Cardiac muscle cell (in vitro differentiated cells and primary cell): Measurements from ENCODE around the gene TNFSF12. TPM values are rescaled to one million over a fixed set of nuclear protein-coding genes. Genes with fewer than 3 reads are reported as not detected.

Experiments used
- DNase-seq, 2 donors: peaks; one replicate each; pipeline versions ENCODE4 v3.0.0 to v3.0.0-alpha.2; 2010 to 2017; ENCODE audit warnings: low read depth in 1 of 2, low spot score in 1 of 2
- H3K27ac ChIP-seq: fragments of 200-600 bp; sonication (generic); 2 replicates; pipeline ENCODE4 v1.5.1; 2016
- H3K27me3 ChIP-seq: fragments of 200-600 bp; sonication (generic); 2 replicates; pipeline ENCODE4 v1.6.0; 2016; ENCODE audit warnings: control low read depth
- H3K36me3 ChIP-seq: fragments of 200-600 bp; sonication (generic); 2 replicates; pipeline ENCODE4 v1.5.1; 2016; ENCODE audit warnings: control low read depth
- H3K4me1 ChIP-seq: fragments of 200-600 bp; sonication (generic); 2 replicates; pipeline ENCODE4 v1.8.1; 2017; ENCODE audit warnings: low read depth, mild to moderate bottlenecking, mixed run types
- H3K4me3 ChIP-seq: fragments of 200-600 bp; sonication (generic); 2 replicates; pipeline ENCODE4 v1.5.1; 2016; ENCODE audit warnings: mild to moderate bottlenecking
- H3K9me3 ChIP-seq: fragments of 200-600 bp; sonication (generic); 2 replicates; pipeline ENCODE4 v1.5.1; 2017; ENCODE audit warnings: low read depth, mild to moderate bottlenecking, control low read depth
- polyA plus RNA-seq: library from polyadenylated mRNA; unstranded; fragments of >200 nt; fragmentation: Nextera tagmentation; extraction: Ambion mirVana; gene quantifications from 2 replicates; pipeline ENCODE4 v1.2.1, GENCODE V29; 2016
- total RNA-seq: library from RNA; depleted of rRNA; stranded (reverse); fragments of >200 nt; gene quantifications from 2 replicates; pipeline ENCODE4 v1.2.3, GENCODE V29; 2016
- TF ChIP-seq, protein P1 (sequence below): IDR thresholded peaks from 2 replicates; pipeline ENCODE4 v1.5.1; 2012; ENCODE audit warnings: low read depth, mild to moderate bottlenecking, low read length

TNFSF12 gene
- total and polyA plus RNA-seq, 2 experiments from 2014 or later: 3.2 to 11.7 TPM

GRCh38 chr17:7588553-7589203 lies 39.8 kb downstream of the TNFSF12 start:
- TF ChIP-seq, protein P1, sequence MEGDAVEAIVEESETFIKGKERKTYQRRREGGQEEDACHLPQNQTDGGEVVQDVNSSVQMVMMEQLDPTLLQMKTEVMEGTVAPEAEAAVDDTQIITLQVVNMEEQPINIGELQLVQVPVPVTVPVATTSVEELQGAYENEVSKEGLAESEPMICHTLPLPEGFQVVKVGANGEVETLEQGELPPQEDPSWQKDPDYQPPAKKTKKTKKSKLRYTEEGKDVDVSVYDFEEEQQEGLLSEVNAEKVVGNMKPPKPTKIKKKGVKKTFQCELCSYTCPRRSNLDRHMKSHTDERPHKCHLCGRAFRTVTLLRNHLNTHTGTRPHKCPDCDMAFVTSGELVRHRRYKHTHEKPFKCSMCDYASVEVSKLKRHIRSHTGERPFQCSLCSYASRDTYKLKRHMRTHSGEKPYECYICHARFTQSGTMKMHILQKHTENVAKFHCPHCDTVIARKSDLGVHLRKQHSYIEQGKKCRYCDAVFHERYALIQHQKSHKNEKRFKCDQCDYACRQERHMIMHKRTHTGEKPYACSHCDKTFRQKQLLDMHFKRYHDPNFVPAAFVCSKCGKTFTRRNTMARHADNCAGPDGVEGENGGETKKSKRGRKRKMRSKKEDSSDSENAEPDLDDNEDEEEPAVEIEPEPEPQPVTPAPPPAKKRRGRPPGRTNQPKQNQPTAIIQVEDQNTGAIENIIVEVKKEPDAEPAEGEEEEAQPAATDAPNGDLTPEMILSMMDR: no peak
- Histone ChIP-seq H3K36me3 (peaks cover 19% of the 10 kb centered on the region), H3K4me3 (no peak overlapping the region), H3K27me3 (no peaks in the 10 kb centered on the region), H3K9me3 (no peaks in the 10 kb centered on the region), H3K4me1 (peaks cover 7% of the 10 kb centered on the region), H3K27ac (no peak overlapping the region)
- no peak for DNase-seq

DNA sequence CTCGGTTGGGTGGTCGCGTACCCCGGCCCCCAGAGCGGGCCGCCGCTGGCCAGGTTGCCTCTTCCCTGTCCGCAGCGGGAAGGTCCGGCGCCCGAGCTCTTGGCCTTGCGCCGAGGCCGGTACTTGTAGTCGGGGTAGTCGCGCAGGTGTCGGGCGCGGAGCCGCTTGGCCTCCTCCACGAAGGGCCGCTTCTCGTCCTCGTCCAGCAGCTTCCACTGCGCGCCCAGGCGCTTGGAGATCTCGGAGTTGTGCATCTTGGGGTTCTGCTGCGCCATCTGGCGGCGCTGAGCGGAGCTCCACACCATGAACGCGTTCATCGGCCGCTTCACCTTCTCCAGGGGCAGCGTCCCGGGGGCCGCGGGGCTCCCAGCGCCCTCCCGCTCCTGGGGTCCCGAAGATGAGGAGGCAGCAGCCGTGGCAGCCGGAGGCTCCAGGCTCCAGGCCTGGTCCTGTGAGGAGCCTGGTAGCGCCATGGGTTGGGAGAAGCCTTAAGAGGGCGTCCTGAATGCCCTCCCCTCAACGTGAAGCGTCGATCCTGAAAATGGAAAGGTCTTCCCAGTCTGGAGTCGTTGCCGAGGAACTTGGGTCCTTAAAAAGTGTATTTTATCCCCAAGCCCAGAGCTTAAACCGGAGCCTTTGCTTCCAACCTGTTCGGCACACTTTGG lies 40.5 kb downstream of the TNFSF12 start:
- Histone ChIP-seq H3K9me3 (no peaks in the 10 kb centered on the region), H3K27me3 (no peaks in the 10 kb centered on the region), H3K36me3 (peaks cover 25% of the 10 kb centered on the region), H3K4me3 (no peak overlapping the region), H3K27ac (no peak overlapping the region), H3K4me1 (peaks cover 6% of the 10 kb centered on the region)
- TF ChIP-seq, protein P1: peak; percentile 83
- peak; percentile 85 to 88 for DNase-seq

- peak within 1 kb of the TSS; percentile 57 for H3K27ac ChIP-seq
Measured at GRCh38 chr17:7589891-7590691, 41.2 kb downstream of the TNFSF12 start, which contains the start of gene SOX15. SOX15 (minus strand) TSS chr17:7590094; CDS start chr17:7589676, 418 bp downstream.

DNA sequence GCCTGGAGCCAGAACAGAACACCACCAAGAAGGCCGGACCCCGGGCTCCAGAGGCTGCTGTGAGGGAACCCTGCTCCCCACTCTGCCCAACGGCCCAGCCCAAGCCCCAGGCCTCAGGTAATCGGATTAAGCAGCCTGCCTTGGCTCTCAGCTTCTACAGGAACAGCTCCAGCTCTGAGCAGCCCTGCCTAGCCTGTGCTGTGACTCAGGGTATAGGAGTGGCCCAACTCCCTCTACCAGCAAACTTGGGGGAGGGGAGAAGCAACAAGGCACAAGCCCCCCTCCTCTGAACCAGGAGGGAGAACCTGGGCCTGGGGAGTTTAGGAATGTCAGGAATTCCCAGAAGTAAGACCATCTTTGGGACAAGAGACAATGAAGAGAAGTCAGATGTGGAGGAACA lies 41.9 kb downstream of the TNFSF12 start:
- Histone ChIP-seq H3K27ac (peak overlapping the region; percentile 57), H3K27me3 (no peaks in the 10 kb centered on the region), H3K4me3 (no peak overlapping the region), H3K4me1 (no peaks in the 10 kb centered on the region), H3K9me3 (no peaks in the 10 kb centered on the region), H3K36me3 (peaks cover 37% of the 10 kb centered on the region)
- DNase-seq: no peak
- TF ChIP-seq, protein P1: no peak

More at GRCh38 chr17:7589891-7590691, 41.2 kb downstream of the TNFSF12 start, which contains the start of gene SOX15:
- H3K27me3 ChIP-seq: no peaks in the 10 kb centered on the region
- H3K4me1 ChIP-seq: no peaks in the 10 kb centered on the region
- H3K36me3 ChIP-seq: peaks cover 31% of the 10 kb centered on the region
- DNase-seq: no peak
- TF ChIP-seq, protein P1: no peak
- no peak within 1 kb of the TSS for H3K4me3 ChIP-seq
- H3K9me3 ChIP-seq: no peaks in the 10 kb centered on the region

GRCh38 chr17:7591596-7591995 lies 42.7 kb downstream of the TNFSF12 start:
- DNase-seq: no peak
- H3K9me3 ChIP-seq: no peaks in the 10 kb centered on the region
- TF ChIP-seq, protein P1: no peak
- H3K4me1 ChIP-seq: no peaks in the 10 kb centered on the region
- H3K4me3 ChIP-seq: no peak overlapping the region
- H3K36me3 ChIP-seq: peaks cover 45% of the 10 kb centered on the region
- H3K27ac ChIP-seq: peak overlapping the region; percentile 57
- H3K27me3 ChIP-seq: no peaks in the 10 kb centered on the region
